ENCODE measurements around the gene TNFAIP8.

The TNFAIP8 gene

GRCh38 chr5:119358530-119358900 is 2.7 kb downstream of the TNFAIP8 start:
- no peak for DNase-seq (ENCODE audit: low read depth)
- TF ChIP-seq CTCF (IDR thresholded peaks at IDR 0.05; ENCODE audit: insufficient read depth, low read depth, low read length, missing control alignments): no peak
- no peak overlapping the region for H3K4me3 ChIP-seq (ENCODE audit: low read length)

GRCh38 chr5:119358901-119359603 is 3.2 kb downstream of the TNFAIP8 start:
- TF ChIP-seq CTCF (IDR thresholded peaks at IDR 0.05; ENCODE audit: insufficient read depth, low read depth, low read length, missing control alignments): no peak
- peak; percentile 48 for DNase-seq (ENCODE audit: low read depth)
- no peak overlapping the region for H3K4me3 ChIP-seq (ENCODE audit: low read length)

- TF ChIP-seq CTCF (IDR thresholded peaks at IDR 0.05; ENCODE audit: insufficient read depth, low read depth, low read length, missing control alignments): no peak
- DNase-seq (ENCODE audit: low read depth): peak; percentile 61
Measured at GRCh38 chr5:119359737-119360413, 4.1 kb downstream of the TNFAIP8 start.

GRCh38 chr5:119360905-119361593 is 5.2 kb downstream of the TNFAIP8 start:
- no peak for TF ChIP-seq CTCF (IDR thresholded peaks at IDR 0.05; ENCODE audit: insufficient read depth, low read depth, low read length, missing control alignments)
- DNase-seq (ENCODE audit: low read depth): peak; percentile 96
- no peak overlapping the region for H3K4me3 ChIP-seq (ENCODE audit: low read length)

More at GRCh38 chr5:119359737-119360413, 4.1 kb downstream of the TNFAIP8 start:
- H3K4me3 ChIP-seq (ENCODE audit: low read length): no peak overlapping the region

- no peak for DNase-seq (ENCODE audit: low read depth)
- H3K4me3 ChIP-seq (ENCODE audit: low read length): no peak overlapping the region
- TF ChIP-seq CTCF (IDR thresholded peaks at IDR 0.05; ENCODE audit: insufficient read depth, low read depth, low read length, missing control alignments): no peak
Measured at GRCh38 chr5:119361594-119362125, 5.8 kb downstream of the TNFAIP8 start.

GRCh38 chr5:119362714-119363113 is 6.9 kb downstream of the TNFAIP8 start:
- H3K4me3 ChIP-seq (ENCODE audit: low read length): no peak overlapping the region
- no peak for TF ChIP-seq CTCF (IDR thresholded peaks at IDR 0.05; ENCODE audit: insufficient read depth, low read depth, low read length, missing control alignments)
- peak; percentile 53 for DNase-seq (ENCODE audit: low read depth)
